Natural killer cell (primary cell): Measurements from ENCODE around the gene DRD4. TPM values are rescaled to one million over a fixed set of nuclear protein-coding genes. Genes with fewer than 3 reads are reported as not detected.

Experiments
- ATAC-seq, 3 donors: fragments of 150-1000 bp in 2 of 3; fragments of 200-7000 bp in 1 of 3; cut with Tn5 transposase; 1 replicate in 1 of 3; 2 replicates in 2 of 3; pipeline ENCODE4 v1.10.0; 2021; ENCODE audit warnings: mild to moderate bottlenecking in 2 of 3, moderate library complexity in 2 of 3
- DNase-seq, 2 donors: peaks; one replicate each; pipeline versions ENCODE4 v3.0.0 to v3.0.0-alpha.2; 2013 to 2021; ENCODE audit warnings: mixed read lengths in 1 of 2
- H3K27ac ChIP-seq: one replicate; pipeline ENCODE4 v1.5.1; 2013; ENCODE audit warnings: mild to moderate bottlenecking, low read length
- H3K27me3 ChIP-seq: one replicate; pipeline ENCODE4 v1.6.1; 2013; ENCODE audit warnings: low read length; ENCODE audit not compliant: control insufficient read depth, insufficient read depth
- H3K36me3 ChIP-seq: one replicate; pipeline ENCODE4 v1.6.1; 2013; ENCODE audit warnings: low read length; ENCODE audit not compliant: control insufficient read depth, insufficient read depth
- H3K4me1 ChIP-seq: one replicate; pipeline ENCODE4 v1.6.1; 2013; ENCODE audit warnings: low read length; ENCODE audit not compliant: control insufficient read depth, insufficient read depth
- H3K4me3 ChIP-seq: one replicate; pipeline ENCODE4 v1.5.1; 2013; ENCODE audit warnings: low read length
- H3K9me3 ChIP-seq: one replicate; pipeline ENCODE4 v1.6.1; 2013; ENCODE audit warnings: low read length; ENCODE audit not compliant: control insufficient read depth, insufficient read depth
- H3K27ac Mint-ChIP-seq, 2 donors: one replicate each; pipeline ENCODE4 v1.8.0; 2022; ENCODE audit warnings: mild to moderate bottlenecking in 2 of 2, mixed read lengths in 2 of 2, moderate library complexity in 1 of 2
- H3K27me3 Mint-ChIP-seq, 2 donors: one replicate each; pipeline ENCODE4 v1.8.0; 2022; ENCODE audit warnings: low read depth in 2 of 2, mixed read lengths in 2 of 2
- H3K36me3 Mint-ChIP-seq: one replicate; pipeline ENCODE4 v1.8.0; 2022; ENCODE audit warnings: mixed read lengths
- H3K4me1 Mint-ChIP-seq, 2 donors: one replicate each; pipeline ENCODE4 v1.8.0; 2022; ENCODE audit warnings: mixed read lengths in 2 of 2
- H3K4me3 Mint-ChIP-seq: one replicate; pipeline ENCODE4 v1.8.0; 2022; ENCODE audit warnings: mild to moderate bottlenecking, moderate library complexity, mixed read lengths
- H3K9me3 Mint-ChIP-seq, 2 donors: one replicate each; pipeline ENCODE4 v1.8.0; 2022; ENCODE audit warnings: mixed read lengths in 2 of 2
- WGBS: methylation state at CpG from one replicate; pipeline ENCODE4 v1.1.7; 2013; ENCODE audit warnings: missing lambda C conversion rate; ENCODE audit not compliant: insufficient coverage; 5-methylcytosine and 5-hydroxymethylcytosine counted together
- intact Hi-C: fragments of 100-400 bp; cut with micrococcal nuclease; formaldehyde crosslinking; loops from one replicate; pipeline ENCODE4 v1.14.2; 2022
- total RNA-seq, 4 donors: library from RNA; stranded (reverse); fragments of 120-200 nt in 1 of 4; gene quantifications; one replicate each; pipeline versions ENCODE4 v1.2.3 to v1.2.4, GENCODE V29; 2013 to 2022
- TF ChIP-seq, protein P1 (sequence below): fragments of 200-600 bp; IDR thresholded peaks from one replicate; pipeline ENCODE4 v1.8.0; 2022; ENCODE audit warnings: antibody characterized with exemption

Gene DRD4
- total RNA-seq, 3 donors from 2014 or later (not counting 1 experiment from before 2014, with no cell fraction given): 0.49 to 1.2 (median 0.61) TPM

DNA sequence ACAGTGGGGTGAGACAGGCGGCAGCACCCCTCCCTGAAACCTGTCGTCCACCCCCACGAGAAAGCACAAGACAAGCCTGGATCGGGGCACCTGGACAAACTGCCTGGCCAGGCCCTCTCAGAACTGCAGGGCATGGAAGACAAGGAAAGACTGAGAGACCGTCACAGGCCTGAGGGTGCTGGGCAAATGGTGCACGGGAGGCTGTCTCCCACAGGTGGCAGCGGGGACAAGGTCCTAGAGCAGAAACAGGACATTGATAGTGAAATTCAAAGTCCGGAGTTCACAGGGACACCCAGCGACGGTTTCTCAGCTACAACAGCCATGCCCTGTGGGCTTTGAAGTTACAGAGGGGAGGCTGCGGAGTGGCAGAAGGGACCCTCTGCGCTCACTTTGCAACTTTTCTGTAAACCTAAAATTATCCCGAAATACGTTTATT is 20.6 kb downstream of the DRD4 start:
- H3K4me1 Mint-ChIP-seq: peaks cover 0 to 3% of the 10 kb centered on the region in 2 donors
- no peaks in the 10 kb centered on the region for H3K36me3 Mint-ChIP-seq
- H3K9me3 ChIP-seq: no peaks in the 10 kb centered on the region
- no peak overlapping the region for H3K4me3 Mint-ChIP-seq
- TF ChIP-seq, protein P1, sequence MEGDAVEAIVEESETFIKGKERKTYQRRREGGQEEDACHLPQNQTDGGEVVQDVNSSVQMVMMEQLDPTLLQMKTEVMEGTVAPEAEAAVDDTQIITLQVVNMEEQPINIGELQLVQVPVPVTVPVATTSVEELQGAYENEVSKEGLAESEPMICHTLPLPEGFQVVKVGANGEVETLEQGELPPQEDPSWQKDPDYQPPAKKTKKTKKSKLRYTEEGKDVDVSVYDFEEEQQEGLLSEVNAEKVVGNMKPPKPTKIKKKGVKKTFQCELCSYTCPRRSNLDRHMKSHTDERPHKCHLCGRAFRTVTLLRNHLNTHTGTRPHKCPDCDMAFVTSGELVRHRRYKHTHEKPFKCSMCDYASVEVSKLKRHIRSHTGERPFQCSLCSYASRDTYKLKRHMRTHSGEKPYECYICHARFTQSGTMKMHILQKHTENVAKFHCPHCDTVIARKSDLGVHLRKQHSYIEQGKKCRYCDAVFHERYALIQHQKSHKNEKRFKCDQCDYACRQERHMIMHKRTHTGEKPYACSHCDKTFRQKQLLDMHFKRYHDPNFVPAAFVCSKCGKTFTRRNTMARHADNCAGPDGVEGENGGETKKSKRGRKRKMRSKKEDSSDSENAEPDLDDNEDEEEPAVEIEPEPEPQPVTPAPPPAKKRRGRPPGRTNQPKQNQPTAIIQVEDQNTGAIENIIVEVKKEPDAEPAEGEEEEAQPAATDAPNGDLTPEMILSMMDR: no peak
- H3K36me3 ChIP-seq: peaks cover 12% of the 10 kb centered on the region
- no peaks in the 10 kb centered on the region for H3K27me3 ChIP-seq
- DNase-seq (no peak), ATAC-seq (no peak)
- no peaks in the 10 kb centered on the region for H3K9me3 Mint-ChIP-seq
- H3K4me1 ChIP-seq: no peaks in the 10 kb centered on the region
- 95% methylated on average over 14 of the region's 14 CpGs for WGBS
- no peak overlapping the region for H3K4me3 ChIP-seq
- no peak overlapping the region for H3K27ac ChIP-seq
- H3K27me3 Mint-ChIP-seq: no peaks in the 10 kb centered on the region
- no peak overlapping the region for H3K27ac Mint-ChIP-seq
- intact Hi-C loops: loop anchor here (10.0 kb wide), 1 partner anchor 67 kb away; no protein-coding TSS in a partner anchor

DNA sequence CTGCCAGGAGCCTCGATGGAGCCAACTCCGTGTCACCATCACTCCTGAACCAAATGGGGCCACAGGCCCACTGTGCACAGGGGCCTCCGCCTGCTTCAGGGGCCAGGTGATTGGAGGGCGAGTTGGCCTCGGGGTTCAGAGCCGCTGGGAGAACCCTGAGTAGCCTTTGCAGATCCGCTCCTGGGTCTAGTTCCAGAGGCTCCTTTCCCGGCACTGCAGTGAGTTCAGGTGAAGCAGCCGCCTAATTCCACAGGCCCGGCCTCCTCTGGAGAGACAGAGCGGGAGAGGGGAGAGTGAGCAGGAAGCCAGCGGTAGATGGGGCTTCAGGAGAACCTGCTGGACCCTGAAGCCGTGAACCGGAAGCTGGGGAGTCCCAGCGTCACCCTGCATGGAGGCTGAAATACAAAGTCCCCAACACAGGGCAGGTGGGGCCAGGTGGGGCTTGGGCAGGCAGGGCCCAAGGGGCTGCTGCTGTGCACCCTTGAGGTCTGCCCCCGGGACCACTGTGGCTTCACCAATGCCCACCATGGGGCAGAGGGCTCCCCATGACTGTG is 22.5 kb downstream of the DRD4 start:
- 94% methylated on average over 16 of the region's 16 CpGs for WGBS
- Histone ChIP-seq H3K27ac (no peak overlapping the region), H3K27me3 (no peaks in the 10 kb centered on the region), H3K9me3 (no peaks in the 10 kb centered on the region), H3K36me3 (peaks cover 10% of the 10 kb centered on the region), H3K4me3 (no peak overlapping the region), H3K4me1 (no peaks in the 10 kb centered on the region)
- TF ChIP-seq, protein P1: no peak
- peaks cover 0 to 6% of the 10 kb centered on the region in 2 donors for H3K4me1 Mint-ChIP-seq
- no peaks in the 10 kb centered on the region for H3K36me3 Mint-ChIP-seq
- ATAC-seq: no peak
- H3K27ac Mint-ChIP-seq: no peak overlapping the region
- H3K27me3 Mint-ChIP-seq: no peaks in the 10 kb centered on the region
- H3K4me3 Mint-ChIP-seq: no peak overlapping the region
- intact Hi-C loops: loop anchor here (10.0 kb wide), 1 partner anchor 65 kb away; no protein-coding TSS in a partner anchor
- no peak for DNase-seq
- no peaks in the 10 kb centered on the region for H3K9me3 Mint-ChIP-seq

DNA sequence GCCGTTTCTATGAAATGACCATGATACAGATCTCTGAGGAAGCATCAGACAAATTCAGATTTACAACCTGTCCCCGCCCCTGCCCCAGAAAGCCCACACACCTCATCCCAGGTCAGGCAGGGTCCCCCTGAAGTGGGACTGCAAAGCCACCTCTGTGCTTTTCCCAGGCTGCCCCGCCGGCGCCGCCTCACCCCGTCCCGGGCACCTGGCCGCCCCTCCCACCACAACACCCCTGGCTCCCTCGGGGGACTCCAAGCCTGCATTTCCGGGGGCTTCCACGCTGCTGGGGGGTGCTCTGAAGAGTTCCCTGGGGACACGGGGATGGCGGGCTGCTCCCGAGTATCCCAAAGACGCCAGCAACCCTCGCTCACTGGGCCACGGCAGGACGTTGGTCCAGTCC is 23.2 kb downstream of the DRD4 start:
- H3K9me3 ChIP-seq: no peaks in the 10 kb centered on the region
- H3K27me3 ChIP-seq: no peaks in the 10 kb centered on the region
- no peaks in the 10 kb centered on the region for H3K27me3 Mint-ChIP-seq
- H3K36me3 Mint-ChIP-seq: no peaks in the 10 kb centered on the region
- H3K4me3 ChIP-seq: no peak overlapping the region
- H3K4me3 Mint-ChIP-seq: no peak overlapping the region
- peaks cover 10% of the 10 kb centered on the region for H3K36me3 ChIP-seq
- no peak overlapping the region for H3K27ac Mint-ChIP-seq
- peaks cover 0 to 6% of the 10 kb centered on the region in 2 donors for H3K4me1 Mint-ChIP-seq
- no peak overlapping the region for H3K27ac ChIP-seq
- 97% methylated on average over 19 of the region's 19 CpGs for WGBS
- H3K9me3 Mint-ChIP-seq: no peaks in the 10 kb centered on the region
- no peak for ATAC-seq
- TF ChIP-seq, protein P1: no peak
- intact Hi-C loops: no loop called here
- no peaks in the 10 kb centered on the region for H3K4me1 ChIP-seq
- DNase-seq: no peak
